A549 (cell line): ENCODE data around the gene COMMD4.

Experiments used
- EP300 ChIP-seq, 2 experiments: fragments of >200 bp; sonication (Bioruptor Twin); formaldehyde crosslinking; IDR thresholded peaks; 2 replicates in 1 of 2; 3 replicates in 1 of 2; pipeline ENCODE4 v1.6.1; 2016 to 2017
- HDAC2 ChIP-seq: fragments of 200-600 bp; sonication (generic); IDR thresholded peaks from 2 replicates; pipeline ENCODE4 v1.6.1; 2016
- JUN ChIP-seq, 2 experiments: fragments of >200 bp; sonication (Bioruptor Twin); formaldehyde crosslinking; IDR thresholded peaks; 2 replicates in 1 of 2; 3 replicates in 1 of 2; pipeline ENCODE4 v1.6.1; 2016 to 2017
- KDM1A ChIP-seq: fragments of 200-600 bp; sonication (generic); IDR thresholded peaks from 2 replicates; pipeline ENCODE4 v1.6.1; 2016; ENCODE audit warnings: low read depth, mild to moderate bottlenecking
- MAX ChIP-seq: IDR thresholded peaks from 2 replicates; pipeline ENCODE4 v1.6.1; 2012
- POLR2A ChIP-seq: IDR thresholded peaks from 2 replicates; pipeline ENCODE4 v1.6.1; 2012; ENCODE audit warnings: mild to moderate bottlenecking, low read length
- RAD21 ChIP-seq, 2 experiments: fragments of >200 bp in 1 of 2; sonication (Bioruptor Twin) in 1 of 2; formaldehyde crosslinking in 1 of 2; IDR thresholded peaks in 1 of 2; conservative IDR thresholded peaks in 1 of 2; 2 replicates in 1 of 2; 3 replicates in 1 of 2; pipeline ENCODE4 v1.6.1; 2012 to 2018; ENCODE audit warnings: inconsistent platforms in 1 of 2
- TF ChIP-seq, protein P1 (sequence below): fragments of >200 bp; sonication (Bioruptor Twin); formaldehyde crosslinking; IDR thresholded peaks from 3 replicates; pipeline ENCODE4 v1.5.1; 2016
- TF ChIP-seq, protein P2 (sequence below): fragments of 200-600 bp; sonication (generic); IDR thresholded peaks from 2 replicates; pipeline ENCODE4 v1.6.1; 2016; ENCODE audit warnings: antibody characterized with exemption, mild to moderate bottlenecking, moderate library complexity

GRCh38 chr15:75367006-75367405 lies 31.1 kb downstream of the COMMD4 start:
- no peak for TF ChIP-seq POLR2A
- TF ChIP-seq RAD21 (conservative IDR thresholded peaks at IDR 0.05 in 1 of 2, IDR thresholded peaks at IDR 0.05 in 1 of 2): no peak
- no peak for TF ChIP-seq EP300 (IDR thresholded peaks at IDR 0.05)
- no peak for TF ChIP-seq HDAC2
- TF ChIP-seq, protein P1, sequence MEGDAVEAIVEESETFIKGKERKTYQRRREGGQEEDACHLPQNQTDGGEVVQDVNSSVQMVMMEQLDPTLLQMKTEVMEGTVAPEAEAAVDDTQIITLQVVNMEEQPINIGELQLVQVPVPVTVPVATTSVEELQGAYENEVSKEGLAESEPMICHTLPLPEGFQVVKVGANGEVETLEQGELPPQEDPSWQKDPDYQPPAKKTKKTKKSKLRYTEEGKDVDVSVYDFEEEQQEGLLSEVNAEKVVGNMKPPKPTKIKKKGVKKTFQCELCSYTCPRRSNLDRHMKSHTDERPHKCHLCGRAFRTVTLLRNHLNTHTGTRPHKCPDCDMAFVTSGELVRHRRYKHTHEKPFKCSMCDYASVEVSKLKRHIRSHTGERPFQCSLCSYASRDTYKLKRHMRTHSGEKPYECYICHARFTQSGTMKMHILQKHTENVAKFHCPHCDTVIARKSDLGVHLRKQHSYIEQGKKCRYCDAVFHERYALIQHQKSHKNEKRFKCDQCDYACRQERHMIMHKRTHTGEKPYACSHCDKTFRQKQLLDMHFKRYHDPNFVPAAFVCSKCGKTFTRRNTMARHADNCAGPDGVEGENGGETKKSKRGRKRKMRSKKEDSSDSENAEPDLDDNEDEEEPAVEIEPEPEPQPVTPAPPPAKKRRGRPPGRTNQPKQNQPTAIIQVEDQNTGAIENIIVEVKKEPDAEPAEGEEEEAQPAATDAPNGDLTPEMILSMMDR: no peak
- no peak for TF ChIP-seq MAX
- TF ChIP-seq JUN (IDR thresholded peaks at IDR 0.05): no peak
- no peak for TF ChIP-seq KDM1A
- TF ChIP-seq, protein P2, sequence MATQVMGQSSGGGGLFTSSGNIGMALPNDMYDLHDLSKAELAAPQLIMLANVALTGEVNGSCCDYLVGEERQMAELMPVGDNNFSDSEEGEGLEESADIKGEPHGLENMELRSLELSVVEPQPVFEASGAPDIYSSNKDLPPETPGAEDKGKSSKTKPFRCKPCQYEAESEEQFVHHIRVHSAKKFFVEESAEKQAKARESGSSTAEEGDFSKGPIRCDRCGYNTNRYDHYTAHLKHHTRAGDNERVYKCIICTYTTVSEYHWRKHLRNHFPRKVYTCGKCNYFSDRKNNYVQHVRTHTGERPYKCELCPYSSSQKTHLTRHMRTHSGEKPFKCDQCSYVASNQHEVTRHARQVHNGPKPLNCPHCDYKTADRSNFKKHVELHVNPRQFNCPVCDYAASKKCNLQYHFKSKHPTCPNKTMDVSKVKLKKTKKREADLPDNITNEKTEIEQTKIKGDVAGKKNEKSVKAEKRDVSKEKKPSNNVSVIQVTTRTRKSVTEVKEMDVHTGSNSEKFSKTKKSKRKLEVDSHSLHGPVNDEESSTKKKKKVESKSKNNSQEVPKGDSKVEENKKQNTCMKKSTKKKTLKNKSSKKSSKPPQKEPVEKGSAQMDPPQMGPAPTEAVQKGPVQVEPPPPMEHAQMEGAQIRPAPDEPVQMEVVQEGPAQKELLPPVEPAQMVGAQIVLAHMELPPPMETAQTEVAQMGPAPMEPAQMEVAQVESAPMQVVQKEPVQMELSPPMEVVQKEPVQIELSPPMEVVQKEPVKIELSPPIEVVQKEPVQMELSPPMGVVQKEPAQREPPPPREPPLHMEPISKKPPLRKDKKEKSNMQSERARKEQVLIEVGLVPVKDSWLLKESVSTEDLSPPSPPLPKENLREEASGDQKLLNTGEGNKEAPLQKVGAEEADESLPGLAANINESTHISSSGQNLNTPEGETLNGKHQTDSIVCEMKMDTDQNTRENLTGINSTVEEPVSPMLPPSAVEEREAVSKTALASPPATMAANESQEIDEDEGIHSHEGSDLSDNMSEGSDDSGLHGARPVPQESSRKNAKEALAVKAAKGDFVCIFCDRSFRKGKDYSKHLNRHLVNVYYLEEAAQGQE: no peak
